ENCODE data around the gene NCEH1.

Gene NCEH1

DNA sequence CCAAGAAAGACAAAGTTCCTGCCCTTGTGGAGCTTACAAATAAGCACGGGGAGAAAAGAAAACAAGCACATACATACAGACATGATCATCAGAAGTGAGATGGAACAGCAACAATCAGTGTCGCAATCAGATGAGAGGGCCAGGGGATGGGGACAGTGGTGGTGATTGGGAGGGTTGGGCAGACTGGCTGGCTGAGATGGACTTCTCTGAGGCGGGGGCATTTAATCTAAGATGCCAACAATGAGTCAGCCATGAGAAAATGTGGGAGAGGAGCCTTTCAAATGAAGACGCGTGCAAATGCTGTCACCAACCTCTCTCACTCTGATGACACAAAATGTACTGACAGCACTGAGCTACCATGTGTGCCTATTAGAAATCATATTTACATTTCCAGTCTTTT lies 81.4 kb downstream of the NCEH1 start:
- H2BK5ac ChIP-seq (ENCODE audit: low read depth, low read length, poor library complexity), result no peak overlapping the region
- no peak overlapping the region for H3K9ac ChIP-seq (ENCODE audit: low read length)
- H3K79me2 ChIP-seq (ENCODE audit: control insufficient read depth, insufficient read depth, low read length, poor library complexity), result no peaks in the 10 kb centered on the region
- no peak overlapping the region for H2BK12ac ChIP-seq (ENCODE audit: low read length)
- no peaks in the 10 kb centered on the region for H3K4me1 ChIP-seq (ENCODE audit: control insufficient read depth in 1 of 2, insufficient read depth in 2 of 2, low read length in 2 of 2)
- no peak overlapping the region for H4K91ac ChIP-seq (ENCODE audit: low read depth, low read length)
- H3K4me3 ChIP-seq (ENCODE audit: low read depth, low read length), result no peak overlapping the region
- H2AFZ ChIP-seq (ENCODE audit: insufficient read depth, low read length, poor library complexity), result no peak overlapping the region
- H3K23ac ChIP-seq (ENCODE audit: low read length), result no peak overlapping the region
- H3K79me1 ChIP-seq (ENCODE audit: low read length), result no peaks in the 10 kb centered on the region
- no peak overlapping the region for H2BK120ac ChIP-seq (ENCODE audit: insufficient read depth, low read length, poor library complexity)
- no peak overlapping the region for H4K12ac ChIP-seq (ENCODE audit: low read depth, low read length)
- DNase-seq, result no peak
- H3K9me3 ChIP-seq (ENCODE audit: insufficient read depth, low read depth, low read length), result no peaks in the 10 kb centered on the region
- WGBS (ENCODE audit: extremely low coverage, insufficient coverage, insufficient read length), result no CpG with 5 or more reads among the region's 5 CpGs
- H3K27me3 ChIP-seq (ENCODE audit: insufficient read depth, low read length), result no peaks in the 10 kb centered on the region
- H3K18ac ChIP-seq (ENCODE audit: low read length), result no peak overlapping the region
- H3K4me2 ChIP-seq (ENCODE audit: low read length), result no peak overlapping the region
- H2AK5ac ChIP-seq (ENCODE audit: low read length), result no peak overlapping the region
- no peak overlapping the region for H3K14ac ChIP-seq (ENCODE audit: low read length)
- no peak overlapping the region for H4K8ac ChIP-seq (ENCODE audit: low read depth, low read length)
- no peaks in the 10 kb centered on the region for H3K36me3 ChIP-seq (ENCODE audit: control insufficient read depth in 1 of 2, insufficient read depth in 2 of 2, low read length in 2 of 2)
- no peak overlapping the region for H3K27ac ChIP-seq (ENCODE audit: low read depth, low read length)
- H3K4ac ChIP-seq (ENCODE audit: low read depth, low read length), result no peak overlapping the region

DNA sequence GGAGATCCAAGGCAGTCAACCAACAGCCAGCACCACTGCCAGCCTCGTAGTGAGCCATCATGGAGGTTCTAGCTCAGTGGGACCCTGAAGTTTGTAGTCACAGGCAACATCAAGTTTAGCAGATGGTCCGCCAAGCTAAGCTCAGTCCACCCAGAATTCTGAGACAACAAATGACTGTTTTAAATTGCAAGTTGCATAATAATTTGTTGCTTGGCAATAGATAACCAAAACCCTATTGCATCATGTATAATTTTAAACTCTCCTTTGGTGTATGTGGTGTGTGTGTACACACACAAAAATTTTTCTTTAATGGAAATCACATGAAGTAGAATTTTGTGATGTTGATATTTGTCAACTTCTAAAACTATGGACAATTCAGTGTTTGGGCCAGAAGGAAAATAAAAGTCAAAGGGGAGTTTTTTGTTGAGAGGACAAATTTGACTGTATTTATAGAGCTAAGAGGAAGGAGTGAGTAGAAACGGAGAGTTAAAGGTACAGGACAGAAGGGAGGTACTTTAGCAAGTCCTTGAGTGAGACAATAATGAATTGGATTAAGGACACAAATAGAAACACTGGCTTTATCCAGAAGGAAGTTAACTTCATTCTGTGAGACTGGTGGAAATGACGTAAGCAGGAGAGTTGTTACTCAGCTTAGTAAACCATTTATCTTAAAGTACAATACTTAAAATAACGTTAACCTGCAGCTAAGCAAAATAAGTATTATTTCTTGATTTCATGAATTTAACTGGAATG lies 83.6 kb downstream of the NCEH1 start:
- H2AK5ac ChIP-seq (ENCODE audit: low read length), result no peak overlapping the region
- H3K36me3 ChIP-seq (ENCODE audit: control insufficient read depth in 1 of 2, insufficient read depth in 2 of 2, low read length in 2 of 2), result no peaks in the 10 kb centered on the region
- no peak overlapping the region for H3K14ac ChIP-seq (ENCODE audit: low read length)
- no peak overlapping the region for H3K23ac ChIP-seq (ENCODE audit: low read length)
- DNase-seq, result peak in 1 of 2 donors; percentile 36
- no peaks in the 10 kb centered on the region for H3K4me1 ChIP-seq (ENCODE audit: control insufficient read depth in 1 of 2, insufficient read depth in 2 of 2, low read length in 2 of 2)
- no peak overlapping the region for H4K8ac ChIP-seq (ENCODE audit: low read depth, low read length)
- no peak overlapping the region for H2BK12ac ChIP-seq (ENCODE audit: low read length)
- no peaks in the 10 kb centered on the region for H3K9me3 ChIP-seq (ENCODE audit: insufficient read depth, low read depth, low read length)
- H3K79me1 ChIP-seq (ENCODE audit: low read length), result no peaks in the 10 kb centered on the region
- peak overlapping the region; percentile 78 for H3K9ac ChIP-seq (ENCODE audit: low read length)
- H3K27me3 ChIP-seq (ENCODE audit: insufficient read depth, low read length), result no peaks in the 10 kb centered on the region
- no peaks in the 10 kb centered on the region for H3K79me2 ChIP-seq (ENCODE audit: control insufficient read depth, insufficient read depth, low read length, poor library complexity)
- no peak overlapping the region for H3K18ac ChIP-seq (ENCODE audit: low read length)
- WGBS (ENCODE audit: extremely low coverage, insufficient coverage, insufficient read length), result no CpG with 5 or more reads among the region's 5 CpGs
- H3K4ac ChIP-seq (ENCODE audit: low read depth, low read length), result no peak overlapping the region
- H4K91ac ChIP-seq (ENCODE audit: low read depth, low read length), result no peak overlapping the region
- H4K12ac ChIP-seq (ENCODE audit: low read depth, low read length), result no peak overlapping the region
- H3K4me2 ChIP-seq (ENCODE audit: low read length), result no peak overlapping the region
- H2BK5ac ChIP-seq (ENCODE audit: low read depth, low read length, poor library complexity), result no peak overlapping the region
- no peak overlapping the region for H3K4me3 ChIP-seq (ENCODE audit: low read depth, low read length)
- H2AFZ ChIP-seq (ENCODE audit: insufficient read depth, low read length, poor library complexity), result no peak overlapping the region
- no peak overlapping the region for H2BK120ac ChIP-seq (ENCODE audit: insufficient read depth, low read length, poor library complexity)
- no peak overlapping the region for H3K27ac ChIP-seq (ENCODE audit: low read depth, low read length)

DNA sequence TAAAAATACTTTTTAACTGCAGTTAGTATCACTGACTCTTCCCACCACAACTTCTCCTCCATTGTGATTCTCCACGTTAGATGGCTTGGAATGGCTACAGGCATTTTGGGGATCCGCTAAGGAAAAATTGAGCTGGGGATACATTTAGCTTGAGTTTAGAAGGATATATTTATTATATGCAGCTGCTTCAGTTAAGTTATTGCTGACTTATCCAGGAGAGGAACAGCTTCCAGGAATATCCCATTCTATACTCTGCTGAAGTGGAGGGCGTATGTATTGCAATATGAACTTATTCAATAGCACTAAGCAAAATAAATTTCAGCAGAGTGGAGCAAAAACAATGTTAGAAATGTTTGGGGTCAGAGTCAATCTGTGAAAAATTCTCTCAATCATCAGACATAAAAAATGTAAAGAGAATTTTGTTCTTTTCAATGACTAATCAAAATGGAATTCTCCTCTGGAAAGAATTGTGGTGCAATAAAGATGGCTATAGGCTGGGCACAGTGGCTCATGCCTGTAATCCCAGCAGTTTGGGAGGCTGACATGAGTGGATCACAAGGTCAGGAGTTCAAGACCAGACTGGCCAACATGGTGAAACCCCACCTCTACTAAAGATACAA lies 84.7 kb downstream of the NCEH1 start:
- peak in 1 of 2 donors; percentile 66 for DNase-seq
- Histone ChIP-seq H2BK5ac (ENCODE audit: low read depth, low read length, poor library complexity) (no peak overlapping the region), H3K4me3 (ENCODE audit: low read depth, low read length) (no peak overlapping the region), H3K4me1 (ENCODE audit: control insufficient read depth in 1 of 2, insufficient read depth in 2 of 2, low read length in 2 of 2) (no peaks in the 10 kb centered on the region), H2AK5ac (ENCODE audit: low read length) (no peak overlapping the region), H3K79me2 (ENCODE audit: control insufficient read depth, insufficient read depth, low read length, poor library complexity) (no peaks in the 10 kb centered on the region), H2BK120ac (ENCODE audit: insufficient read depth, low read length, poor library complexity) (no peak overlapping the region), H4K12ac (ENCODE audit: low read depth, low read length) (no peak overlapping the region), H3K4me2 (ENCODE audit: low read length) (no peak overlapping the region), H3K36me3 (ENCODE audit: control insufficient read depth in 1 of 2, insufficient read depth in 2 of 2, low read length in 2 of 2) (no peaks in the 10 kb centered on the region), H3K9ac (ENCODE audit: low read length) (no peak overlapping the region), H3K79me1 (ENCODE audit: low read length) (no peaks in the 10 kb centered on the region), H2AFZ (ENCODE audit: insufficient read depth, low read length, poor library complexity) (no peak overlapping the region), H4K8ac (ENCODE audit: low read depth, low read length) (no peak overlapping the region), H2BK12ac (ENCODE audit: low read length) (no peak overlapping the region), H3K27ac (ENCODE audit: low read depth, low read length) (no peak overlapping the region), H3K9me3 (ENCODE audit: insufficient read depth, low read depth, low read length) (no peaks in the 10 kb centered on the region), H3K27me3 (ENCODE audit: insufficient read depth, low read length) (no peaks in the 10 kb centered on the region), H3K14ac (ENCODE audit: low read length) (no peak overlapping the region), H3K18ac (ENCODE audit: low read length) (no peak overlapping the region), H4K91ac (ENCODE audit: low read depth, low read length) (no peak overlapping the region), H3K23ac (ENCODE audit: low read length) (no peak overlapping the region), H3K4ac (ENCODE audit: low read depth, low read length) (no peak overlapping the region)
- no CpG with 5 or more reads among the region's 3 CpGs for WGBS (ENCODE audit: extremely low coverage, insufficient coverage, insufficient read length)

DNA sequence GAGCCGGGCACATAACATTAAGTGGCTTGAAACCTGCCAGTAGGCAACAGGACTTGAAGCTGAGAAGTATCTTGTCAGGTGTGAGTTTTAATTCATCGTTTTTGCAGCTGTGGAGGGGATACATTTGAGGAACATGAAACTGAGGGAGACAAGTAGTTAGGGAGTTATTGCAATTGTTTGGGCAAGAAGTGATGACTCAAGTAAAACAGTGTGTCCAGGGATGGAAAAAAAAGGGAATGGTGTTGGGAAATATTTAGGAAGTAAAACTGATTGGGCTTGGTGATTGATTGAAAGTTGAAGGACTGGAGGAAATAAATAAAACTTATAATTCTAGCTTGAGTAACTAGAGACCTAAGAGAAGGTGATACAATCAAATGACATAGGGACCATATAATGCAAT lies 85.5 kb downstream of the NCEH1 start:
- no peak overlapping the region for H2BK120ac ChIP-seq (ENCODE audit: insufficient read depth, low read length, poor library complexity)
- no peak overlapping the region for H3K14ac ChIP-seq (ENCODE audit: low read length)
- H2AFZ ChIP-seq (ENCODE audit: insufficient read depth, low read length, poor library complexity), result no peak overlapping the region
- H2BK12ac ChIP-seq (ENCODE audit: low read length), result no peak overlapping the region
- no peak overlapping the region for H3K18ac ChIP-seq (ENCODE audit: low read length)
- no peak overlapping the region for H4K12ac ChIP-seq (ENCODE audit: low read depth, low read length)
- no peak overlapping the region for H3K23ac ChIP-seq (ENCODE audit: low read length)
- H2AK5ac ChIP-seq (ENCODE audit: low read length), result no peak overlapping the region
- no peak overlapping the region for H3K4ac ChIP-seq (ENCODE audit: low read depth, low read length)
- H3K4me3 ChIP-seq (ENCODE audit: low read depth, low read length), result no peak overlapping the region
- H3K79me1 ChIP-seq (ENCODE audit: low read length), result no peaks in the 10 kb centered on the region
- H4K91ac ChIP-seq (ENCODE audit: low read depth, low read length), result no peak overlapping the region
- DNase-seq, result peak in 1 of 2 donors; percentile 3
- WGBS (ENCODE audit: extremely low coverage, insufficient coverage, insufficient read length), result no CpG with 5 or more reads among the region's 2 CpGs
- H3K27ac ChIP-seq (ENCODE audit: low read depth, low read length), result no peak overlapping the region
- no peaks in the 10 kb centered on the region for H3K4me1 ChIP-seq (ENCODE audit: control insufficient read depth in 1 of 2, insufficient read depth in 2 of 2, low read length in 2 of 2)
- no peak overlapping the region for H4K8ac ChIP-seq (ENCODE audit: low read depth, low read length)
- no peak overlapping the region for H2BK5ac ChIP-seq (ENCODE audit: low read depth, low read length, poor library complexity)
- H3K36me3 ChIP-seq (ENCODE audit: control insufficient read depth in 1 of 2, insufficient read depth in 2 of 2, low read length in 2 of 2), result no peaks in the 10 kb centered on the region
- no peaks in the 10 kb centered on the region for H3K79me2 ChIP-seq (ENCODE audit: control insufficient read depth, insufficient read depth, low read length, poor library complexity)
- H3K9ac ChIP-seq (ENCODE audit: low read length), result no peak overlapping the region
- H3K4me2 ChIP-seq (ENCODE audit: low read length), result no peak overlapping the region
- no peaks in the 10 kb centered on the region for H3K27me3 ChIP-seq (ENCODE audit: insufficient read depth, low read length)
- no peaks in the 10 kb centered on the region for H3K9me3 ChIP-seq (ENCODE audit: insufficient read depth, low read depth, low read length)
